Measurements from ENCODE around the gene TCEAL7.

The TCEAL7 gene

GRCh38 chrX:103369479-103369878 is 39.4 kb downstream of the TCEAL7 start:
- no peak for DNase-seq

- DNase-seq: no peak
Observed at GRCh38 chrX:103372886-103373285, 42.8 kb downstream of the TCEAL7 start.

GRCh38 chrX:103373581-103373980 is 43.5 kb downstream of the TCEAL7 start:
- DNase-seq: no peak

- DNase-seq: peak; percentile 67
Observed at GRCh38 chrX:103376118-103376978, 46.3 kb downstream of the TCEAL7 start, which contains the start of gene BEX3. Gene BEX3 (plus strand): TSS chrX:103376538. CDS start chrX:103377522, 984 bp downstream.

- peak; percentile 16 for DNase-seq
Observed at GRCh38 chrX:103376979-103377324, 46.9 kb downstream of the TCEAL7 start.

- no peak for DNase-seq
Observed at GRCh38 chrX:103378990-103379389, 49.0 kb downstream of the TCEAL7 start.
